ENCODE measurements around the gene GRIK3. TPM values are rescaled to one million over a fixed set of nuclear protein-coding genes. Genes with fewer than 3 reads are reported as not detected.

GRIK3 gene
- total and polyA plus RNA-seq, 2 of the 8 experiments (the other 6 are each of a cell fraction or from before 2014, with no cell fraction given) = 2.1 to 3.4 TPM

DNA sequence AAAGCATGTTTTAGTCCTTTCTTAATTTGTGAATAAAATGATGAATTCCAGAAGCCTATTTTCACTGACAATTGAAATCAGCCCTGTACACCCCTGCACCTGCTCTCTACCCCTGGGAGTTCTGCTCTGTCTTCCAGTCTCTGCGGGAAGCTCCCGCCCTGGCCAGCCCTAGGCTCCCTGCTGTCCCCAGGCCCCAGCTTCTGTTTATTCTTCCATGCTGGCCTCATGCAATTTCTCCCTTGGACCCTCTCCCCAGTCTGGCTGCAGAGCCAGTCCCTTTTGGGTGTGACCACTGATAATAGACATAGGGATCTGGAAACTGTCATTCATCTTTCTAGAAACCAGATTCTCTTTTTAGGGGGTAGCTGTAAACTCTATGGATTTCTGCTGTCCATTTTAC is 258.6 kb downstream of the GRIK3 start (continued):
- TF ChIP-seq, protein P1, sequence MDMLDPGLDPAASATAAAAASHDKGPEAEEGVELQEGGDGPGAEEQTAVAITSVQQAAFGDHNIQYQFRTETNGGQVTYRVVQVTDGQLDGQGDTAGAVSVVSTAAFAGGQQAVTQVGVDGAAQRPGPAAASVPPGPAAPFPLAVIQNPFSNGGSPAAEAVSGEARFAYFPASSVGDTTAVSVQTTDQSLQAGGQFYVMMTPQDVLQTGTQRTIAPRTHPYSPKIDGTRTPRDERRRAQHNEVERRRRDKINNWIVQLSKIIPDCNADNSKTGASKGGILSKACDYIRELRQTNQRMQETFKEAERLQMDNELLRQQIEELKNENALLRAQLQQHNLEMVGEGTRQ (IDR thresholded peaks at IDR 0.05; ENCODE audit: low read length) = no peak
